Testis (tissue), 2 donors: Measurements from ENCODE around the gene ANO2.

ENCODE experiments used
- POLR2A ChIP-seq: fragments of 450-650 bp; IDR thresholded peaks from one replicate; pipeline ENCODE4 v1.6.1; 2017; ENCODE audit warnings: antibody characterized with exemption, mild to moderate bottlenecking, moderate library complexity
- TF ChIP-seq, protein P1 (sequence below), 3 experiments: fragments of 450-650 bp in 2 of 3; fragments of 200-600 bp in 1 of 3; sonication (generic) in 1 of 3; IDR thresholded peaks; one replicate each; pipeline ENCODE4 v1.5.1; 2016 to 2019; ENCODE audit warnings: antibody characterized with exemption in 3 of 3, mild to moderate bottlenecking in 2 of 3, moderate library complexity in 1 of 3

DNA sequence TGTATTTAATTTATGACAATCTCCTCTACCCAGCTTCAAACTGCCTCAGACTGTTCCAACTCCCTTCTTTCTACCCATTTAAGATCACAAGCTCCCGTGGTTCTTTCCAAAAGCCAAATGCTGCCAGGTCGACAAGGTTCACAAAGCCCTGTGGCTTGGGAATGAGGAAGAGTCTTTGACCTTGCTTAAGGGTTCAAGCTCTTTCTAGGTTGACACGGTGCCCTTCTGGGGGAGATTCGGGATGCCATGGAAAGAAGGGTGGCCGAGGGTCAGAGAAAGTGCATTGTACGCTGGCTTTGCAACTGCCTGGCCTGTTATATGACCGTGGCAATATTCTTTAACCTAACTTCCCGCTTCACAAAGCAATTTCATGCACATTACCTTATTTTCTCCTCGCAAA, 239.3 kb downstream of the ANO2 start:
- TF ChIP-seq, protein P1, sequence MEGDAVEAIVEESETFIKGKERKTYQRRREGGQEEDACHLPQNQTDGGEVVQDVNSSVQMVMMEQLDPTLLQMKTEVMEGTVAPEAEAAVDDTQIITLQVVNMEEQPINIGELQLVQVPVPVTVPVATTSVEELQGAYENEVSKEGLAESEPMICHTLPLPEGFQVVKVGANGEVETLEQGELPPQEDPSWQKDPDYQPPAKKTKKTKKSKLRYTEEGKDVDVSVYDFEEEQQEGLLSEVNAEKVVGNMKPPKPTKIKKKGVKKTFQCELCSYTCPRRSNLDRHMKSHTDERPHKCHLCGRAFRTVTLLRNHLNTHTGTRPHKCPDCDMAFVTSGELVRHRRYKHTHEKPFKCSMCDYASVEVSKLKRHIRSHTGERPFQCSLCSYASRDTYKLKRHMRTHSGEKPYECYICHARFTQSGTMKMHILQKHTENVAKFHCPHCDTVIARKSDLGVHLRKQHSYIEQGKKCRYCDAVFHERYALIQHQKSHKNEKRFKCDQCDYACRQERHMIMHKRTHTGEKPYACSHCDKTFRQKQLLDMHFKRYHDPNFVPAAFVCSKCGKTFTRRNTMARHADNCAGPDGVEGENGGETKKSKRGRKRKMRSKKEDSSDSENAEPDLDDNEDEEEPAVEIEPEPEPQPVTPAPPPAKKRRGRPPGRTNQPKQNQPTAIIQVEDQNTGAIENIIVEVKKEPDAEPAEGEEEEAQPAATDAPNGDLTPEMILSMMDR (IDR thresholded peaks at IDR 0.05) = no peak
- TF ChIP-seq POLR2A = no peak
